Astrocyte of the spinal cord (primary cell): ENCODE data around the gene MYLK.
"Not testable (repeated sequence)": the region's sequence is repeated elsewhere in the genome, so short reads cannot be mapped to it uniquely, and the experiment has no call there.

ENCODE experiments used
- DNase-seq: peaks from one replicate; pipeline ENCODE4 v3.0.0; 2011; ENCODE audit warnings: low read depth, low spot score
- H3K4me3 ChIP-seq: 2 replicates; pipeline ENCODE4 v1.5.1; 2011; ENCODE audit warnings: low read depth, mild to moderate bottlenecking, low read length, moderate library complexity
- CTCF ChIP-seq: IDR thresholded peaks from 2 replicates; pipeline ENCODE4 v1.5.1; 2012; ENCODE audit warnings: low read depth, mild to moderate bottlenecking, low read length, inconsistent platforms
- in situ Hi-C: cut with HindIII; loops from 2 replicates; pipeline ENCODE4 v1.10.0; 2017; ENCODE audit warnings: low sequenced_read_pairs

Gene MYLK

GRCh38 chr3:123702720-123703119 is 181.4 kb downstream of the MYLK start:
- in situ Hi-C loops: no loop called here
- DNase-seq: no peak
- TF ChIP-seq CTCF: no peak
- H3K4me3 ChIP-seq: no peak overlapping the region

DNA sequence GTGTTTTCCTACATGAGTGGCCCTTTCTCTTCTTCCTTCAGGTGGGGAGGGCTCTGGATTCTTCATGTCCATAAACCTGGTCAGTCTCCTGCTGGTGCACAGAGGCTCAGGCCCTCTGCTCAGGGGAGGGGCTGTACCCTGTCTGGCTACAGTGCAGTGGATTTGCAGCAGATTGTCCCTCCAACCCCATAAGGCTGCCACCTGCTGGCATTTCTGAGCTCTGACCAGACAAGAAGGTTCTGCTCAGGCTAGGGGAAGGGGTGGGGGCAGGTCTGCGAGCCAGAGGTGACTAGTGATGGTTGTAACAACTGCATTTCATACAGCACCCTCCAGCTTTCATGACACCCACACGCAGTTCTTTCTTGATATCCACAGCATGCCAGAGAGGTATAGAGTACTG is 182.1 kb downstream of the MYLK start:
- peak; percentile 64 for TF ChIP-seq CTCF
- in situ Hi-C loops, H3K4me3 ChIP-seq: not testable (repeated sequence)
- peak; percentile 67 for DNase-seq

GRCh38 chr3:123700791-123701722 is 183.1 kb downstream of the MYLK start:
- DNase-seq: no peak
- no peak overlapping the region for H3K4me3 ChIP-seq
- in situ Hi-C loops: no loop called here
- no peak for TF ChIP-seq CTCF

DNA sequence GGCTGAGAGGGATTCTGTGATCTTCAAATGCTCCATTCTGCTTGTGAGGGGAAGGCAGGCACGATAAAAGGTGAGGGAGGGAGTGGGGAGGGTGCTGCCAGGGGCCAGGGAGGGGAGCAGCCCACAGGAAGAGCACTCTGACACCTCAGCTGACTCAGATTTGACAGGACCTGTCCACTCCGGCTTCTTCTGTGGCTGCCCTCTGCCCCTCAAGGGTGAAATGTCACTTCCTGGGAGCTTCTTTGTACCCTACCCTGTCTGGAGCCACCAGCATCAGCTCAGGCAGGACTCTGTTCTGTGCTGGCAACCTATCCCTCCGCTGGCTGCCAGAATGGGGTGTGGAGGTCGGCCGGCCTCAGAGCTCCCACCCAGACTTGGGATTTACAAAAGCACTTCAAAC is 185.3 kb downstream of the MYLK start:
- TF ChIP-seq CTCF: no peak
- in situ Hi-C loops: no loop called here

DNA sequence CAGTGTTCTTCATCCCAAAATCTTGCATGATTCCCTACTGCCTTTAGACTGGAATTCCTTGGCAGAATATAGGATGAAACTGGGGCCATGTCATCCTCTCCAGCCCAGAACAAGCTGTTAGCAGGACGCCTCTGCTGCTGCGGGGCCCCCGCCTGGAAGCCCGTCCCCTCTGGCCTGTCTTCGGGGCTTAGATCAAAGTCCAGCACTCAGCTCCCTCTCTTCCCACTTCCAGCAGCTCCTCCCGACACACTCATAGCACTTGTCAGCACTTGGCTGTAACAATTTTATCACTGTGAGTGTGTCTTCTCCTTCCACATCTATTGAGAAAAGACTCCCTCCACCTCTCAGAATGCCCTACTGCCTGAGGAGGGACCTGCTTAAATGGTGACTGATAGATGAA is 187.3 kb downstream of the MYLK start:
- in situ Hi-C loops: no loop called here
- DNase-seq: no peak
- TF ChIP-seq CTCF: no peak
- no peak overlapping the region for H3K4me3 ChIP-seq

More for the DNA sequence above, 185.3 kb downstream of the MYLK start:
- DNase-seq: no peak
- no peak overlapping the region for H3K4me3 ChIP-seq

DNA sequence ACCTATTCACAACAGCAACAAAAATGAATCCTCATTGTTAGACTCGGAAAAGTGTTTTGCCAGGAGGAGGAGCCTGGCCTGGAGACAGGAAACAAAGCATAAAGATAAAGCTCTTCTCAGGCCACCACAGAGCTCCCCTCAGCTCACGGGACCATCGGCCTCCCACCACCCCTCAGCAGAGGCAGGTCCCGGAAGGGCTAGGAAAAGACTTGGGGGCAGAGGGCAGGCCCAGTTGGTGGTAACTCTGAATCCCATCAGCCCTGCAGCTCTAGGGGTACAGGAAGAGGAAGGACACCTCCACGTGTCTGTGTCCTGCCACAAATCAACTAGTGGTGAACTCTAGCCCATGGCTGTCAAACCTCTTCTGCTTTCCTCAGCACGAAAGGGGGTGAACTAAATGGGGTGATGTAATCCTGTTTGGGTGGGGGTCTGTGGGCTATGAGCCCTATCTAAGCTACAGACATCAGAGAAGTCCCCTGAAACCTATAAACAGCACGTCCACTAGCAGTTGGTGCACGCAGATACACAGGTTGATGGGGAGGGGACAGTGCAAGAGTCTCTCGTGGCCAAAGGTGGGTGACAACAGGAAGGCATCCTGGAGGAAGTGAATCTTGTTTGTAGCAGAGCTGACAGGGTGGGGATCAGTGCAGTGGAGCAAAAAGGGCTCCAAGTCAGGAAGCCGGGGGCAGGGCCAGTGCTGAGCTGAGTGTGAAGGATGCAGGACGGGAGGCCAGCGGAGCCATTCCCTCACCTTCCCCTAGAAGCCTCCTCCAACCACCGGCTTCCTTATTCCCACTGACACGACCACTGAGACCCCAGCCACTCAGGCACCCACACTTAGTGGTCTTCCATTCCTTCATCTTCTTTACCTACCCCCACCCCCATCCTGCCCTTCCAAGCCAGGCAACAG is 188.1 kb downstream of the MYLK start:
- TF ChIP-seq CTCF: no peak
- no peak overlapping the region for H3K4me3 ChIP-seq
- no peak for DNase-seq
- in situ Hi-C loops: no loop called here
